Muscle of leg (tissue), 16 donors: ENCODE measurements around the gene DMWD. TPM values are rescaled to one million over a fixed set of nuclear protein-coding genes. Genes with fewer than 3 reads are reported as not detected.

Experiments used
- DNase-seq: peaks from one replicate; pipeline ENCODE4 v3.0.0; 2013
- H3K27ac ChIP-seq: one replicate; pipeline ENCODE4 v1.5.1; 2013; ENCODE audit warnings: mild to moderate bottlenecking, low read length, control low read depth
- H3K27me3 ChIP-seq: one replicate; pipeline ENCODE4 v1.6.1; 2013; ENCODE audit warnings: low read length; ENCODE audit not compliant: control insufficient read depth, insufficient read depth
- H3K36me3 ChIP-seq: one replicate; pipeline ENCODE4 v1.6.1; 2013; ENCODE audit warnings: low read length; ENCODE audit not compliant: control insufficient read depth, insufficient read depth
- H3K4me1 ChIP-seq: one replicate; pipeline ENCODE4 v1.6.1; 2013; ENCODE audit warnings: low read length; ENCODE audit not compliant: control insufficient read depth, insufficient read depth
- H3K4me3 ChIP-seq: one replicate; pipeline ENCODE4 v1.5.1; 2013; ENCODE audit warnings: low read length, control low read depth
- H3K9me3 ChIP-seq: replicated peaks from 2 replicates; pipeline ENCODE4 v1.6.1; 2013; ENCODE audit warnings: low read depth, low read length; ENCODE audit not compliant: control insufficient read depth
- WGBS: methylation state at CpG from one replicate; pipeline ENCODE4 v1.1.5; 2013; ENCODE audit warnings: missing lambda C conversion rate; ENCODE audit not compliant: insufficient coverage; 5-methylcytosine and 5-hydroxymethylcytosine counted together
- long read RNA-seq, 11 donors: transcript quantifications; one replicate each; lab custom pipeline, GENCODE V29; 2026
- polyA plus RNA-seq, 8 donors: library from polyadenylated mRNA; unstranded; fragments of 120-200 nt; gene quantifications; one replicate each; pipeline versions ENCODE4 v1.2.1 to v1.2.3, GENCODE V29; 2013; ENCODE audit warnings: inconsistent platforms in 1 of 8, low replicate concordance in 1 of 8; ENCODE audit not compliant: insufficient read length in 8 of 8, insufficient read depth in 1 of 8
- total RNA-seq: library from RNA; stranded (reverse); fragments of 120-200 nt; gene quantifications from one replicate; pipeline ENCODE4 v1.2.4, GENCODE V29; 2013

Gene DMWD, protein sequence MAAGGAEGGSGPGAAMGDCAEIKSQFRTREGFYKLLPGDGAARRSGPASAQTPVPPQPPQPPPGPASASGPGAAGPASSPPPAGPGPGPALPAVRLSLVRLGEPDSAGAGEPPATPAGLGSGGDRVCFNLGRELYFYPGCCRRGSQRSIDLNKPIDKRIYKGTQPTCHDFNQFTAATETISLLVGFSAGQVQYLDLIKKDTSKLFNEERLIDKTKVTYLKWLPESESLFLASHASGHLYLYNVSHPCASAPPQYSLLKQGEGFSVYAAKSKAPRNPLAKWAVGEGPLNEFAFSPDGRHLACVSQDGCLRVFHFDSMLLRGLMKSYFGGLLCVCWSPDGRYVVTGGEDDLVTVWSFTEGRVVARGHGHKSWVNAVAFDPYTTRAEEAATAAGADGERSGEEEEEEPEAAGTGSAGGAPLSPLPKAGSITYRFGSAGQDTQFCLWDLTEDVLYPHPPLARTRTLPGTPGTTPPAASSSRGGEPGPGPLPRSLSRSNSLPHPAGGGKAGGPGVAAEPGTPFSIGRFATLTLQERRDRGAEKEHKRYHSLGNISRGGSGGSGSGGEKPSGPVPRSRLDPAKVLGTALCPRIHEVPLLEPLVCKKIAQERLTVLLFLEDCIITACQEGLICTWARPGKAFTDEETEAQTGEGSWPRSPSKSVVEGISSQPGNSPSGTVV
- total RNA-seq (29.1 TPM), polyA plus RNA-seq (10 to 100 TPM; 32.6 to 57.1 (median 45.0) TPM)
- long read RNA-seq, donor 1, partial matches to known transcripts = 0 of 4 reads
- long read RNA-seq, donor 1, other reads (novel, unspliced or antisense) = 0 of 4 reads
- long read RNA-seq, donor 2, partial matches to known transcripts = 0 of 1 reads
- long read RNA-seq, donor 2, other reads (novel, unspliced or antisense) = 0 of 1 reads
- long read RNA-seq, donor 3, transcript DMWD-201 (5 exons, 3,305 nt) = major isoform, 20 of 47 reads
- long read RNA-seq, donor 3, transcript DMWD-207 (1 exons, 782 nt) = minor isoform, 6 of 47 reads
- long read RNA-seq, donor 3, transcript DMWD-202 (4 exons, 3,292 nt) = minor isoform, 5 of 47 reads
- long read RNA-seq, donor 3, partial matches to known transcripts = 13 of 47 reads
- long read RNA-seq, donor 3, other reads (novel, unspliced or antisense) = 0 of 47 reads
- long read RNA-seq, donor 4, transcript DMWD-201 (5 exons, 3,305 nt) = major isoform, 8 of 23 reads
- long read RNA-seq, donor 4, transcript DMWD-205 (2 exons, 643 nt) = minor isoform, 5 of 23 reads
- long read RNA-seq, donor 4, partial matches to known transcripts = 0 of 23 reads
- long read RNA-seq, donor 4, other reads (novel, unspliced or antisense) = 0 of 23 reads
- long read RNA-seq, donor 5, transcript DMWD-201 (5 exons, 3,305 nt) = major isoform, 15 of 54 reads
- long read RNA-seq, donor 5, transcript DMWD-207 (1 exons, 782 nt) = minor isoform, 8 of 54 reads
- long read RNA-seq, donor 5, transcript DMWD-202 (4 exons, 3,292 nt) = minor isoform, 6 of 54 reads
- long read RNA-seq, donor 5, partial matches to known transcripts = 22 of 54 reads
- long read RNA-seq, donor 5, other reads (novel, unspliced or antisense) = 0 of 54 reads
- long read RNA-seq, donor 6, transcript DMWD-205 (2 exons, 643 nt) = minor isoform, 7 of 63 reads
- long read RNA-seq, donor 6, transcript DMWD-201 (5 exons, 3,305 nt) = major isoform, 15 of 63 reads
- long read RNA-seq, donor 6, transcript DMWD-202 (4 exons, 3,292 nt) = minor isoform, 6 of 63 reads
- long read RNA-seq, donor 6, partial matches to known transcripts = 29 of 63 reads
- long read RNA-seq, donor 6, other reads (novel, unspliced or antisense) = 0 of 63 reads
- long read RNA-seq, donor 7, transcript DMWD-207 (1 exons, 782 nt) = major isoform, 5 of 27 reads
- long read RNA-seq, donor 7, partial matches to known transcripts = 11 of 27 reads
- long read RNA-seq, donor 7, other reads (novel, unspliced or antisense) = 0 of 27 reads
- long read RNA-seq, donor 8, partial matches to known transcripts = 7 of 13 reads
- long read RNA-seq, donor 8, other reads (novel, unspliced or antisense) = 0 of 13 reads
- long read RNA-seq, donor 9, transcript DMWD-205 (2 exons, 643 nt) = major isoform, 5 of 20 reads
- long read RNA-seq, donor 9, partial matches to known transcripts = 12 of 20 reads
- long read RNA-seq, donor 9, other reads (novel, unspliced or antisense) = 0 of 20 reads
- long read RNA-seq, donor 10, transcript DMWD-205 (2 exons, 643 nt) = minor isoform, 6 of 16 reads
- long read RNA-seq, donor 10, transcript DMWD-201 (5 exons, 3,305 nt) = major isoform, 7 of 16 reads
- long read RNA-seq, donor 10, partial matches to known transcripts = 0 of 16 reads
- long read RNA-seq, donor 10, other reads (novel, unspliced or antisense) = 0 of 16 reads
- long read RNA-seq, donor 11, transcript DMWD-201 (5 exons, 3,305 nt) = major isoform, 8 of 22 reads
- long read RNA-seq, donor 11, transcript DMWD-207 (1 exons, 782 nt) = minor isoform, 5 of 22 reads
- long read RNA-seq, donor 11, partial matches to known transcripts = 5 of 22 reads
- long read RNA-seq, donor 11, other reads (novel, unspliced or antisense) = 0 of 22 reads

DNA sequence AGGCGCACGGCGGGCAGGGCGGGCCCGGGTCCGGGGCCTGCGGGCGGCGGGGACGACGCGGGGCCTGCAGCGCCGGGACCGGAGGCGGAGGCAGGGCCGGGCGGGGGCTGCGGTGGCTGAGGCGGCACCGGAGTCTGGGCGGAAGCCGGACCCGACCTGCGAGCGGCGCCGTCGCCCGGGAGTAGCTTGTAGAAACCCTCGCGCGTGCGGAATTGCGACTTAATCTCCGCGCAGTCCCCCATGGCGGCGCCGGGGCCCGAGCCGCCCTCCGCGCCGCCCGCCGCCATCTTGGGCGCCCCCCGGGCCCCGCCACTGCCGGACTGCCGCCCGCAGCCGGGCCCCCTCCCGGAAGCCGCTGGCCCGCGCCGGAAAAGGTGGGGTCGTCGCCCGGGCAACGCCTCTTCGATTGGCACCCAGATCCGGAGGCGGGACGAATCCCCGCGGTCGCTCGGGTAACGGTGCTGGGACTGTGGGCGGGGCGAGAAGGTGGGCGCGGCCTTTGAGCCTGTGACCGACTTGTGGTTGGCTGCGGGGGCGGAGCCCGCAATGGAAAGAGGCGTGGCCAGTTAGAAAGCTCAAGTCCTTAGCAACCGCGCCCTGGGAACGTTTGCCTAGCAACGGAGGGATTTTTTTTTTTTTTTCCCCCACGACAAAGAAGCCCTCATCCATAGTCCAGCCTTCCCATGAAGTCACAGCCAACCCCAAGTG is at the start of gene DMWD:
TSS of gene DMWD (minus strand) at position 376 of the 708 bp plus-strand sequence. CDS start at position 287, 89 bp downstream.
- Histone ChIP-seq H3K4me3 (peak within 1 kb of the TSS; percentile 85), H3K9me3 (no peaks in the 10 kb centered on the region), H3K36me3 (peaks cover 25% of the 10 kb centered on the region), H3K27ac (peak within 1 kb of the TSS; percentile 81), H3K4me1 (peaks cover 23% of the 10 kb centered on the region), H3K27me3 (peaks cover 4% of the 10 kb centered on the region)
- under 1% methylated on average over 86 of the region's 86 CpGs for WGBS
- DNase-seq = peak; percentile 99

DNA sequence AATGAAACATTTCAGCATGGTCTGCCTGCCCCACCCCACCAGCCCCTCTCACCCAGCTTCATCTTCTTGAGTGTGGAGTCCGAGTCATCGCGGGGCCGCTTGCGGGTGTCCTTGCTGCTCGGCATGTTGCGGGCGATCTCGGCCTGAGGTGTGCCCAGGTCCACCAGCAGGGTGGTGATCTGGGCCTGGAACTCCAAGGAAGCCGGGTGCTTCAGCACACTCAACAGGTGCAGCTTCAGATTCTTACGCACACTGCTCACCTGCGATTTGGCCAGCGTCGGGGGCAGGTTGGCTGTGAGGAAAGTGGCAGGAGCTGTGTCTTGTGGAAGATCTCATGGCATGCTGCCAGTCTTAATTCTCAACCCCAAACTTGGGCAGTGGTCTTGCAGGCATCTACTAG is 49.6 kb upstream of the DMWD start:
- Histone ChIP-seq H3K4me1 (no peaks in the 10 kb centered on the region), H3K27ac (no peak overlapping the region), H3K9me3 (no peaks in the 10 kb centered on the region), H3K27me3 (no peaks in the 10 kb centered on the region), H3K4me3 (no peak overlapping the region), H3K36me3 (peaks cover 62% of the 10 kb centered on the region)
- 96% methylated on average over 8 of the region's 14 CpGs for WGBS
- DNase-seq = no peak

DNA sequence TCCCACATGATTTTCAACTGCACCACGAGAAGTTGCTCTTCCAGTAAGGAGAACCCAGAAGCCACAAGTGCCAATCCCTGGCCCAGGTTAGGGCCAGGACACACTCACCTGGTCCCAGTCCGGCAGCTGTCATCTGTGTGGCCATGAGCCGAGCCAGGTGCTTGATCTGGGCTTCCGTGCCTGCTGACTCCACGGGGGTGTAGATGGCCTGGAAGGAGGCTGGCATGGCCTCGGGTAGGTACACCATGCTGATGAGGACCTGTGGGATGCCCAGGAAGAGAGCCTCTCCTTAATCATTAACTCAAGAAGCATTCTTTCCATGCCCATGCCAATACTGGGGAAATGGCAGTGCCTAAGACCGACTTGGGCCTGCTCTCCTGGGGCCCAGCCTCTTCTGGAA is 42.3 kb upstream of the DMWD start:
- H3K4me1 ChIP-seq = no peaks in the 10 kb centered on the region
- H3K27ac ChIP-seq = no peak overlapping the region
- H3K27me3 ChIP-seq = no peaks in the 10 kb centered on the region
- H3K36me3 ChIP-seq = peaks cover 69% of the 10 kb centered on the region
- no peak for DNase-seq
- WGBS = 78% methylated on average over 1 of the region's 7 CpGs
- no peak overlapping the region for H3K4me3 ChIP-seq
- no peaks in the 10 kb centered on the region for H3K9me3 ChIP-seq

DNA sequence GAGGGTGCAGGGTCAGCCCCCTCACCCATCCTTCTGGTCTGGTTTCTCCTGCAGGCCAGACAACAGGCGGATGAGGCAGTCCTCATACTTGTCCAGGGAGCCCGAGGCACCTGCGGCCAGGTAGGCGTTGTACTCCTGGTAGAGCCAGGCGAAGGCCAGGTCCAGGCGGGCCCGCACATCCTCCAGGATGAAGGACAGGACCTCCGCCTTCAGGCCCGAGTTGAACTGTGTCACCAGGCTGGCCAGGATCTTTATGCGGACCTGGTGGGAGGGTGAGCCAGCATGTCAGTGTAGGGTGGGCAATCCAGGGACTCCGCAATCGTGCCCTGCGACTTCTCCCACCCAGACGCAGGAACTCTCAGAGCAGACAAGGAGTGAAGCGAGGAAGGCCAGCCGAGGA is 36.3 kb upstream of the DMWD start:
- 95% methylated on average over 13 of the region's 16 CpGs for WGBS
- H3K27me3 ChIP-seq = no peaks in the 10 kb centered on the region
- no peak overlapping the region for H3K4me3 ChIP-seq
- H3K36me3 ChIP-seq = peaks cover 87% of the 10 kb centered on the region
- H3K27ac ChIP-seq = no peak overlapping the region
- peaks cover 5% of the 10 kb centered on the region for H3K4me1 ChIP-seq
- DNase-seq = no peak
- H3K9me3 ChIP-seq = no peaks in the 10 kb centered on the region

DNA sequence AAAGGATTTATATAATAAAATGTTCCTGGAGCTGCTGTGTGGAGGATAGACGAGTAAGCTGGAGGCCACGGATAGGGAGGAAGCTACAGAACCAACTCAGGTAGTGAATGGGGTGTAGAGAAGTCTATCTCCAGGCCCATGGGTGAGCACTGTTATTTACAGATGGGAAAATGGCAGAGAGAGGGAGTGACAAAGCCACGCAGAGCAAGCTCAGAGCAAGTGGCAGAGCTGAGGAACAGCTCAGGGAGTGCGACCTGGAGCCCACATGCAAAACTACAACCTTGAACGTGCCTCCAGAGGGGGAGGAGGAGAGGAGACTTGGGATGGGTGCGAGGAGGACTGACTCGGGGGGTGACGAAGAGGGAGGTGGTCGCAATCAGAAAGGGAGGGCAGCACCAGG is 35.9 kb upstream of the DMWD start:
- Histone ChIP-seq H3K27me3 (no peaks in the 10 kb centered on the region), H3K36me3 (peaks cover 90% of the 10 kb centered on the region), H3K4me1 (peaks cover 6% of the 10 kb centered on the region), H3K27ac (no peak overlapping the region), H3K4me3 (no peak overlapping the region), H3K9me3 (no peaks in the 10 kb centered on the region)
- no peak for DNase-seq
- WGBS = 84% methylated on average over 9 of the region's 9 CpGs

DNA sequence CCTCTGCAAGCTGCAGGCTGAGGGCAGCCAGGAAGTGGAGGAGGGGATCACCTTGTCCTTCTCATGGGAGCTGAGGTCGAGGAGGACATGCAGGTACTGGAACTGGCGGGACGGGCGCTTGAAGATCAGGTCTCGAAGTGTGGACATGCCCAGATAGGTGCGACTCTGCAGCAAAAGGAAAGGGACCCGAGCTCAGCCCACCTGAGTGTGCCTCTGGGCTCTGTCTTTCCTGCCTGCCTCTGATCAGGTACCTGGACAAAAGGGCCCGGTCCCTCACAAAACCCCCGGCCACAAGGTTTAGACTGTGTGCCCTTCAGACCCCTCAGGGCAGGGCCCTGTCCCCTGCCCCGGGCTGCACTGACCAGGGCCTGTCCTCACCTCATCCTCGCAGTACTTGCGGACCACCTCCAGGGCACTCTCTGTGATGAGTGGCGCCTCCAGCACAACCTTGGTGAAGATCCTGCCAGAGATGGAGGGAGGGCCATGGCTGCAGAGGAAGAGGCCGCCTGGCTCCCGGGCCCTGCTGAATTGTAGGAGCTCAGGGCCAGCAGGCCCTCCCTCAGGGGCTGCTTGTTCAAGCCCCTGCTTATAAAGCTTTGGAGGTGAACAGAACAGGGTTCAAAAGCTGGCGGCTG is 34.9 kb upstream of the DMWD start:
- no peaks in the 10 kb centered on the region for H3K9me3 ChIP-seq
- no peaks in the 10 kb centered on the region for H3K27me3 ChIP-seq
- H3K36me3 ChIP-seq = peaks cover 93% of the 10 kb centered on the region
- 90% methylated on average over 15 of the region's 16 CpGs for WGBS
- DNase-seq = no peak
- no peak overlapping the region for H3K27ac ChIP-seq
- no peak overlapping the region for H3K4me3 ChIP-seq
- H3K4me1 ChIP-seq = peaks cover 6% of the 10 kb centered on the region

DNA sequence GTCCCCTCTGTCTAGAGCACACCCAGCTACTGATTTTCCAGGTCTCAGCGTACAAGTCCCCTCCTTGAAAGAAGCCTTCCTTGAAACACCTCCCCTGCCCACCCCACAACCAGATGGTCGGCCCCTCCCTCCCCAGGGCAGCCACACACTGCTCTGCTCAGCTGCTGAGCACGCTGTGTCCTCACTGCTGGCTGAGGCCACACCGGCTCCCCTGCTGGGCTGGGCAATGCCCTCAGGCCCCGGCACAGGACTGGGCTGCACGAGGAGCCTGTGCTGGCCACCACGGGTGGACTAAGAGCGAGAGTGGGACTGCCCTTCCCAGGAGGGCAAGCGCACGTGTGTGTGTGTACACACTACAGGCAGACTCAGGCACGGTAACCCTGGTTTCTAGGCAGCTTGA is 34.3 kb upstream of the DMWD start:
- DNase-seq = no peak
- H3K27me3 ChIP-seq = no peaks in the 10 kb centered on the region
- peaks cover 6% of the 10 kb centered on the region for H3K4me1 ChIP-seq
- peaks cover 91% of the 10 kb centered on the region for H3K36me3 ChIP-seq
- H3K9me3 ChIP-seq = no peaks in the 10 kb centered on the region
- H3K4me3 ChIP-seq = no peak overlapping the region
- H3K27ac ChIP-seq = no peak overlapping the region
- 65% methylated on average over 9 of the region's 11 CpGs for WGBS
